Measurements from ENCODE around the gene DRC3.

DRC3 gene

GRCh38 chr17:17975436-17975835, 2.8 kb downstream of the DRC3 start:
- no peak for TF ChIP-seq CTCF (IDR thresholded peaks at IDR 0.05; ENCODE audit: low read length, missing control alignments)
- no peak for DNase-seq (ENCODE audit: low read depth)

GRCh38 chr17:17976931-17977570, 4.4 kb downstream of the DRC3 start:
- no peak overlapping the region for H3K4me3 ChIP-seq (replicated peaks; ENCODE audit: low read depth, low read length)
- no peak for DNase-seq (ENCODE audit: low read depth)
- TF ChIP-seq CTCF (IDR thresholded peaks at IDR 0.05; ENCODE audit: low read length, missing control alignments), result no peak

More at GRCh38 chr17:17975436-17975835, 2.8 kb downstream of the DRC3 start:
- no peak overlapping the region for H3K4me3 ChIP-seq (replicated peaks; ENCODE audit: low read depth, low read length)

- TF ChIP-seq CTCF (IDR thresholded peaks at IDR 0.05; ENCODE audit: low read length, missing control alignments), result no peak
- no peak for DNase-seq (ENCODE audit: low read depth)
- no peak overlapping the region for H3K4me3 ChIP-seq (replicated peaks; ENCODE audit: low read depth, low read length)
Observed at GRCh38 chr17:17978481-17979424, 6.1 kb downstream of the DRC3 start.

GRCh38 chr17:17979778-17980177, 7.1 kb downstream of the DRC3 start:
- H3K4me3 ChIP-seq (replicated peaks; ENCODE audit: low read depth, low read length), result no peak overlapping the region
- DNase-seq (ENCODE audit: low read depth), result no peak
- no peak for TF ChIP-seq CTCF (IDR thresholded peaks at IDR 0.05; ENCODE audit: low read length, missing control alignments)

GRCh38 chr17:17981330-17981729, 8.7 kb downstream of the DRC3 start:
- no peak for TF ChIP-seq CTCF (IDR thresholded peaks at IDR 0.05; ENCODE audit: low read length, missing control alignments)
- DNase-seq (ENCODE audit: low read depth), result no peak
- no peak overlapping the region for H3K4me3 ChIP-seq (replicated peaks; ENCODE audit: low read depth, low read length)

GRCh38 chr17:17982801-17983200, 10.1 kb downstream of the DRC3 start:
- no peak for TF ChIP-seq CTCF (IDR thresholded peaks at IDR 0.05; ENCODE audit: low read length, missing control alignments)
- H3K4me3 ChIP-seq (replicated peaks; ENCODE audit: low read depth, low read length), result no peak overlapping the region
- no peak for DNase-seq (ENCODE audit: low read depth)
